GM12874 (cell line): ENCODE results near the gene WRNIP1.

Source experiments
- CTCF ChIP-seq: IDR thresholded peaks from 2 replicates; pipeline ENCODE4 v1.5.1; 2011; ENCODE audit warnings: low read depth, mild to moderate bottlenecking, control low read depth, low read length, moderate library complexity; ENCODE audit not compliant: insufficient read depth

The WRNIP1 gene

GRCh38 chr6:2792330-2793110 is 27.3 kb downstream of the WRNIP1 start:
- TF ChIP-seq CTCF, result no peak

DNA sequence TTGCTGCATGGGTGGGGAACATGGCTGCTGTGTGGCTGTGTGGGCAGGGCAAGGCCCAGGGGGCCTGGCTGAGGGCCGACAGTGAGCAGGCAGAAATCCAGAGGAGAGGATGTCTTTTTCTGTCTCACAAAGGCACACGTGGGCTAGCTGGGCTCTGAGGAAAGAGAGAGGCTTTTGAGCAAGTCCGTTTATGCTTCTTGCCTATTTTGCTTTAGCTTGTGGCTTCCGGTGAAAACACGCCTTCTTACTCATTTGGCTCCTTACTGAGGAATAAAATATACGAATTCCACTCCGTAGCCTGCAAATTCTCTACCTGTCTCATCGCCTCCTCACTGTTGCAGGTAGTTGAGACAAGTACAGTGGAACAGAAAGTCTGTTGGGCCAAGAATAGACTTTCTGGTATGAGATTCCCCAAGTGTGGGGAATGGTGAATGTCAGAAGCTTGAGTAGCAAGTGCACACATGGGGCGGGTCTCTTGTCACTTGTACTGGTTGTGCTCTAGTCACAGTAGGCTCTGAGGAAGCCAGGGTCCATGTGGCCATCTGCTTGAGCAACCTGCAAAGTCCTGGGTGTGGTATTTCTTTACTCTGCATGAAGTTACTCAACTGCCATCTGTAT is 28.4 kb downstream of the WRNIP1 start:
- no peak for TF ChIP-seq CTCF

GRCh38 chr6:2794171-2794730 is 29.1 kb downstream of the WRNIP1 start:
- TF ChIP-seq CTCF, result no peak

- no peak for TF ChIP-seq CTCF
Measured at GRCh38 chr6:2795162-2795561, 30.0 kb downstream of the WRNIP1 start.

DNA sequence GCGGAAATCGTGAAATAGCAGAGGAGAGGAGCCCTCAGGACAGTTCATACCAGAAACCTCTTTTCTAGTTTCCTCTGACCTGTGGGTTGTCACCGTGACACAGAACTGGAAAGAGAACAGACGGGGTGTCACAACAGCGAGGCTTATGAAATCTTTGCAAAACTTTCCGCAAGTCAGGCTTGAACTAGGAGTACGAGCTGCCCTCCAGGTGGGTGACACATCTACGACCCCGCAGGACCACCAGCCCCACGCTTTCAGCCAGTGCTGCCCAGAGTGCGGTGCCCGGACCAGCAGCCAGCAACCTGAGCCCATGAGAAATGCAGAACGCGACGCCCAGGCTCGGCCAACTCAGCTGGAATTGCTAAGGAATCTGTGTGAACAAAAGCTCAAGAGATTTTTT is 30.8 kb downstream of the WRNIP1 start:
- TF ChIP-seq CTCF, result no peak

DNA sequence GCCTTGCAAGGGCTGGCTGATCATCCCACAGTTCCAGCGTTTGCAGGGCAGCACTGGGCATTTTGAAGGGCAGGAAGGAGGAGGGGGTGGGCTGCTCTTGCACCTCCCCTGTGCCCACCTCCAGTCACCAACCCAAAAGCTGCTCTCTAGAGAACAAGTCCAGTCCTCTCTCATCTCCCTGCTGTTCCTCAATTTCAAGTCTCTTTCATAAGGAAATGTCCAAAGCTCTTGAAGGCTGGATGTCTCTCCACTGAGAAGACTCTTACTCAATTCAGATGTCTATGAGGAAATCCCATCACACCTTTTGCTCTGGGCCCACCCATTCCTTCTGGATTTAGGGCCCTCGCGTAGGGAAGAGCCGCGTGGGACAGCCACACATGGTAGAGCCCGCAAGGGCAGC is 31.7 kb downstream of the WRNIP1 start:
- no peak for TF ChIP-seq CTCF

GRCh38 chr6:2797564-2798031 is 32.4 kb downstream of the WRNIP1 start:
- TF ChIP-seq CTCF, result no peak
